Gastrocnemius medialis (tissue), 4 donors: Measurements from ENCODE around the gene SPATA32. TPM values are rescaled to one million over a fixed set of nuclear protein-coding genes. Genes with fewer than 3 reads are reported as not detected.

ENCODE experiments used
- ATAC-seq, 2 donors: fragments of 150-250 bp; one replicate each; pipeline ENCODE4 v1.9.1; 2016
- DNase-seq, 2 donors: peaks; one replicate each; pipeline ENCODE4 v3.0.0-alpha.2; 2019
- H3K27ac ChIP-seq, 4 donors: fragments of 200-600 bp; sonication (generic); 1 replicate in 1 of 4; 2 replicates in 3 of 4; pipeline ENCODE4 v1.5.1; 2016 to 2018; ENCODE audit warnings: mild to moderate bottlenecking in 2 of 4, moderate library complexity in 1 of 4
- H3K27me3 ChIP-seq, 3 donors: fragments of 200-600 bp; sonication (generic) in 2 of 3; 1 replicate in 1 of 3; 2 replicates in 2 of 3; pipeline versions ENCODE4 v1.5.1 to v1.6.0; 2016 to 2019; ENCODE audit warnings: mild to moderate bottlenecking in 1 of 3, moderate library complexity in 1 of 3
- H3K36me3 ChIP-seq, 2 donors: fragments of 200-600 bp; sonication (generic) in 1 of 2; one replicate each; pipeline ENCODE4 v1.5.1; 2017 to 2018
- H3K4me1 ChIP-seq, 2 donors: fragments of 200-600 bp; sonication (generic) in 1 of 2; one replicate each; pipeline ENCODE4 v1.5.1; 2016 to 2017; ENCODE audit warnings: mild to moderate bottlenecking in 2 of 2
- H3K4me3 ChIP-seq, 4 donors: fragments of 200-600 bp; sonication (generic) in 3 of 4; 1 replicate in 1 of 4; 2 replicates in 3 of 4; pipeline ENCODE4 v1.5.1; 2016 to 2019; ENCODE audit warnings: mild to moderate bottlenecking in 2 of 4
- H3K9me3 ChIP-seq, 3 donors: fragments of 200-600 bp; sonication (generic) in 2 of 3; 1 replicate in 1 of 3; 2 replicates in 2 of 3; pipeline ENCODE4 v1.5.1; 2016 to 2019
- CTCF ChIP-seq, 5 experiments: fragments of 450-650 bp in 3 of 5; fragments of 200-600 bp in 2 of 5; sonication (generic) in 2 of 5; IDR thresholded peaks in 4 of 5; conservative IDR thresholded peaks in 1 of 5; 1 replicate in 4 of 5; 2 replicates in 1 of 5; pipeline ENCODE4 v1.5.1; 2016 to 2019; ENCODE audit warnings: antibody characterized with exemption in 5 of 5, mild to moderate bottlenecking in 3 of 5, moderate library complexity in 3 of 5
- POLR2A ChIP-seq, 2 donors: fragments of 450-650 bp; IDR thresholded peaks; one replicate each; pipeline ENCODE4 v1.6.1; 2017; ENCODE audit warnings: antibody characterized with exemption in 2 of 2, mild to moderate bottlenecking in 2 of 2, moderate library complexity in 2 of 2
- in situ Hi-C, 4 donors: fragments of 200-750 bp; cut with MboI; loops; one replicate each; pipeline versions ENCODE4 v1.15.0 to v1.8.0; 2017; ENCODE audit warnings: low sequenced_read_pairs in 4 of 4
- intact Hi-C: fragments of 100-400 bp; cut with DNase I; formaldehyde crosslinking; loops from one replicate; pipeline ENCODE4 v1.15.1; 2023; ENCODE audit warnings: low total_unique reads
- total RNA-seq, 4 donors: library from RNA; depleted of rRNA; stranded (reverse); fragments of >200 nt; gene quantifications; one replicate each; pipeline versions ENCODE4 v1.1.0 to v1.2.3, GENCODE V29; 2016

Gene SPATA32
- total RNA-seq, 4 donors from 2014 or later, result not detected

GRCh38 chr17:45270828-45271418 lies 9.0 kb upstream of the SPATA32 start:
- in situ Hi-C loops, result loop anchor here in 2 of 4 donors (10.0 kb wide), 3 partner anchors 54 to 114 kb away; no protein-coding TSS in a partner anchor
- Histone ChIP-seq H3K4me1 (peaks cover 11 to 15% of the 10 kb centered on the region in 2 donors), H3K4me3 (no peak overlapping the region), H3K27ac (peak overlapping the region in 1 of 4 donors; percentile 1), H3K9me3 (no peaks in the 10 kb centered on the region), H3K27me3 (no peaks in the 10 kb centered on the region), H3K36me3 (peaks cover 0 to 79% of the 10 kb centered on the region in 2 donors)
- TF ChIP-seq CTCF (IDR thresholded peaks at IDR 0.05 in 4 of 5, conservative IDR thresholded peaks at IDR 0.05 in 1 of 5) (peak; percentile 25 to 55 (median 36)), POLR2A (IDR thresholded peaks at IDR 0.05) (no peak)
- intact Hi-C loops, result no loop called here
- ATAC-seq (no peak), DNase-seq (no peak)

GRCh38 chr17:45269912-45270311 lies 8.0 kb upstream of the SPATA32 start:
- intact Hi-C loops (no loop called here), in situ Hi-C loops (loop anchor here in 2 of 4 donors (10.0 kb wide), 3 partner anchors 55 to 115 kb away; no protein-coding TSS in a partner anchor)
- peaks cover 0 to 79% of the 10 kb centered on the region in 2 donors for H3K36me3 ChIP-seq
- no peaks in the 10 kb centered on the region for H3K9me3 ChIP-seq
- no peaks in the 10 kb centered on the region for H3K27me3 ChIP-seq
- no peak for ATAC-seq
- DNase-seq, result no peak
- H3K4me1 ChIP-seq, result peaks cover 13 to 16% of the 10 kb centered on the region in 2 donors
- H3K4me3 ChIP-seq, result no peak overlapping the region
- no peak overlapping the region for H3K27ac ChIP-seq
- no peak for TF ChIP-seq CTCF (IDR thresholded peaks at IDR 0.05 in 4 of 5, conservative IDR thresholded peaks at IDR 0.05 in 1 of 5)
- no peak for TF ChIP-seq POLR2A (IDR thresholded peaks at IDR 0.05)

- ATAC-seq, result no peak
- peaks cover 0 to 69% of the 10 kb centered on the region in 2 donors for H3K36me3 ChIP-seq
- no peaks in the 10 kb centered on the region for H3K27me3 ChIP-seq
- peaks cover 25 to 39% of the 10 kb centered on the region in 2 donors for H3K4me1 ChIP-seq
- intact Hi-C loops (no loop called here), in situ Hi-C loops (no loop called here)
- TF ChIP-seq POLR2A (IDR thresholded peaks at IDR 0.05), result no peak
- TF ChIP-seq CTCF (IDR thresholded peaks at IDR 0.05 in 4 of 5, conservative IDR thresholded peaks at IDR 0.05 in 1 of 5), result no peak
- no peaks in the 10 kb centered on the region for H3K9me3 ChIP-seq
- H3K4me3 ChIP-seq, result no peak overlapping the region
- DNase-seq, result no peak
- H3K27ac ChIP-seq, result peak overlapping the region in 2 of 4 donors; percentile 77 to 82
Measured at GRCh38 chr17:45267436-45268055, 5.7 kb upstream of the SPATA32 start.

GRCh38 chr17:45266372-45266926 lies 4.6 kb upstream of the SPATA32 start:
- intact Hi-C loops, result no loop called here
- H3K4me3 ChIP-seq, result no peak overlapping the region

More at GRCh38 chr17:45266372-45266926, 4.6 kb upstream of the SPATA32 start:
- no peak for DNase-seq
- Histone ChIP-seq H3K27ac (peak overlapping the region; percentile 73 to 82 (median 76)), H3K9me3 (no peaks in the 10 kb centered on the region), H3K4me1 (peaks cover 36 to 47% of the 10 kb centered on the region in 2 donors), H3K27me3 (no peaks in the 10 kb centered on the region), H3K36me3 (peaks cover 0 to 59% of the 10 kb centered on the region in 2 donors)
- in situ Hi-C loops, result no loop called here
- no peak for ATAC-seq
- TF ChIP-seq POLR2A (IDR thresholded peaks at IDR 0.05) (no peak), CTCF (IDR thresholded peaks at IDR 0.05 in 4 of 5, conservative IDR thresholded peaks at IDR 0.05 in 1 of 5) (no peak)
